DOHH2 (cell line): ENCODE results near the gene ULBP2.
"Not testable (repeated sequence)": the region's sequence is repeated elsewhere in the genome, so short reads cannot be mapped to it uniquely, and the experiment has no call there.

Source experiments
- EZH2phosphoT487 ChIP-seq: fragments of 200-600 bp; sonication (generic); IDR thresholded peaks from 2 replicates; pipeline ENCODE4 v1.6.1; 2017; ENCODE audit warnings: borderline replicate concordance, mild to moderate bottlenecking, antibody characterized with exemption, low read length, moderate library complexity, mixed read lengths
- TF ChIP-seq, protein P1 (sequence below): fragments of 200-600 bp; sonication (generic); IDR thresholded peaks from one replicate; pipeline ENCODE4 v1.5.1; 2014; ENCODE audit warnings: antibody characterized with exemption, mild to moderate bottlenecking, low read depth, low read length; ENCODE audit not compliant: poor library complexity, severe bottlenecking

- TF ChIP-seq, protein P1, sequence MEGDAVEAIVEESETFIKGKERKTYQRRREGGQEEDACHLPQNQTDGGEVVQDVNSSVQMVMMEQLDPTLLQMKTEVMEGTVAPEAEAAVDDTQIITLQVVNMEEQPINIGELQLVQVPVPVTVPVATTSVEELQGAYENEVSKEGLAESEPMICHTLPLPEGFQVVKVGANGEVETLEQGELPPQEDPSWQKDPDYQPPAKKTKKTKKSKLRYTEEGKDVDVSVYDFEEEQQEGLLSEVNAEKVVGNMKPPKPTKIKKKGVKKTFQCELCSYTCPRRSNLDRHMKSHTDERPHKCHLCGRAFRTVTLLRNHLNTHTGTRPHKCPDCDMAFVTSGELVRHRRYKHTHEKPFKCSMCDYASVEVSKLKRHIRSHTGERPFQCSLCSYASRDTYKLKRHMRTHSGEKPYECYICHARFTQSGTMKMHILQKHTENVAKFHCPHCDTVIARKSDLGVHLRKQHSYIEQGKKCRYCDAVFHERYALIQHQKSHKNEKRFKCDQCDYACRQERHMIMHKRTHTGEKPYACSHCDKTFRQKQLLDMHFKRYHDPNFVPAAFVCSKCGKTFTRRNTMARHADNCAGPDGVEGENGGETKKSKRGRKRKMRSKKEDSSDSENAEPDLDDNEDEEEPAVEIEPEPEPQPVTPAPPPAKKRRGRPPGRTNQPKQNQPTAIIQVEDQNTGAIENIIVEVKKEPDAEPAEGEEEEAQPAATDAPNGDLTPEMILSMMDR, result not testable (repeated sequence)
- not testable (repeated sequence) for TF ChIP-seq EZH2phosphoT487
Measured at GRCh38 chr6:149974394-149974793, 32.6 kb downstream of the ULBP2 start.
